HepG2 (cell line): ENCODE measurements around the gene UBAP1L. TPM values are rescaled to one million over a fixed set of nuclear protein-coding genes. Genes with fewer than 3 reads are reported as not detected.
A peak's percentile ranks its signal among the peaks of the same experiment; 100 is the strongest.

Experiments used
- ARID2 ChIP-seq: sonication (generic); formaldehyde crosslinking; IDR thresholded peaks from 2 replicates; pipeline ENCODE4 v1.8.1; 2022; ENCODE audit warnings: mild to moderate bottlenecking, missing genetic modification reagents, borderline replicate concordance
- ELF4 ChIP-seq: sonication (generic); formaldehyde crosslinking; IDR thresholded peaks from 2 replicates; pipeline ENCODE4 v1.5.0; 2020; ENCODE audit warnings: missing genetic modification reagents, mild to moderate bottlenecking, moderate library complexity, borderline replicate concordance
- LCORL ChIP-seq, 2 experiments: fragments of 450-650 bp in 1 of 2; sonication (generic) in 1 of 2; formaldehyde crosslinking in 1 of 2; IDR thresholded peaks; 2 replicates each; pipeline versions ENCODE4 v1.5.0 to v1.6.1; 2017 to 2020; ENCODE audit warnings: antibody characterized with exemption in 1 of 2, missing genetic modification reagents in 1 of 2
- MEIS2 ChIP-seq: sonication (generic); formaldehyde crosslinking; IDR thresholded peaks from 2 replicates; pipeline ENCODE4 v1.9.0; 2021; ENCODE audit warnings: mild to moderate bottlenecking, missing genetic modification reagents
- NFKBIZ ChIP-seq: IDR thresholded peaks from 2 replicates; pipeline ENCODE4 v1.6.1; 2018; ENCODE audit warnings: missing genetic modification reagents, missing compliant biosample characterization
- SIN3B ChIP-seq: fragments of 150-350 bp; IDR thresholded peaks from 2 replicates; pipeline ENCODE4 v1.6.1; 2014; ENCODE audit warnings: low read length
- TEAD2 ChIP-seq: sonication (generic); formaldehyde crosslinking; IDR thresholded peaks from 2 replicates; pipeline ENCODE4 v1.9.0; 2021; ENCODE audit warnings: missing genetic modification reagents
- ZNF124 ChIP-seq: sonication (generic); formaldehyde crosslinking; IDR thresholded peaks from 2 replicates; pipeline ENCODE4 v1.4.0; 2020; ENCODE audit warnings: missing genetic modification reagents
- ZNF251 ChIP-seq: sonication (generic); formaldehyde crosslinking; IDR thresholded peaks from 2 replicates; pipeline ENCODE4 v1.9.0; 2021; ENCODE audit warnings: mild to moderate bottlenecking, missing genetic modification reagents
- ZNF3 ChIP-seq: IDR thresholded peaks from 2 replicates; pipeline ENCODE4 v1.7.0; 2017; ENCODE audit warnings: inconsistent platforms
- ZNF614 ChIP-seq: IDR thresholded peaks from 2 replicates; pipeline ENCODE4 v1.6.1; 2018; ENCODE audit warnings: missing biosample characterization, missing genetic modification reagents, inconsistent platforms, borderline replicate concordance
- ZSCAN31 ChIP-seq: sonication (generic); formaldehyde crosslinking; IDR thresholded peaks from 2 replicates; pipeline ENCODE4 v1.5.0; 2020; ENCODE audit warnings: low read depth, mild to moderate bottlenecking, missing genetic modification reagents
- polyA plus RNA-seq, 8 experiments: library from polyadenylated mRNA; depleted of rRNA in 3 of 8; stranded (reverse) in 7 of 8; unstranded in 1 of 8; fragments of >200 nt; fragmentation: Illumina TruSeq in 4 of 8; extraction: Trizol in 4 of 8; gene quantifications; 2 replicates each; pipeline versions ENCODE4 v1.2.1 to v1.2.3, GENCODE V29; 2011 to 2016; ENCODE audit warnings: low read depth in 4 of 8, missing spikeins in 1 of 8, mixed read lengths in 1 of 8; ENCODE audit not compliant: insufficient read depth in 1 of 8
- total RNA-seq, 5 experiments: library from RNA; depleted of rRNA; stranded (reverse); fragments of >200 nt; fragmentation: Illumina TruSeq; extraction: Trizol; gene quantifications; 2 replicates each; pipeline ENCODE4 v1.2.3, GENCODE V29; 2016; ENCODE audit warnings: low read depth in 1 of 5
- TF ChIP-seq, protein P1 (sequence below): sonication (generic); formaldehyde crosslinking; IDR thresholded peaks from 2 replicates; pipeline ENCODE4 v1.4.0; 2020; ENCODE audit warnings: missing genetic modification reagents, borderline replicate concordance
- TF ChIP-seq, protein P2 (sequence below): sonication (generic); formaldehyde crosslinking; IDR thresholded peaks from 2 replicates; pipeline ENCODE4 v1.4.0; 2020; ENCODE audit warnings: missing genetic modification reagents
- TF ChIP-seq, protein P3 (sequence below): sonication (generic); formaldehyde crosslinking; IDR thresholded peaks from 2 replicates; pipeline ENCODE4 v1.4.0; 2020; ENCODE audit warnings: mild to moderate bottlenecking, low read depth, missing genetic modification reagents
- TF ChIP-seq, protein P4 (sequence below): sonication (generic); formaldehyde crosslinking; IDR thresholded peaks from 2 replicates; pipeline ENCODE4 v1.9.0; 2021; ENCODE audit warnings: missing genetic modification reagents, borderline replicate concordance
- TF ChIP-seq, protein P5 (sequence below): sonication (generic); formaldehyde crosslinking; conservative IDR thresholded peaks from 2 replicates; pipeline ENCODE4 v1.4.0; 2020; ENCODE audit warnings: missing genetic modification reagents
- TF ChIP-seq, protein P6 (sequence below): sonication (generic); formaldehyde crosslinking; conservative IDR thresholded peaks from 2 replicates; pipeline ENCODE4 v1.8.0; 2022; ENCODE audit warnings: low read depth, missing genetic modification reagents

The UBAP1L gene
- total and polyA plus RNA-seq, 2 of the 13 experiments (the other 11 are each of a cell fraction or from before 2014, with no cell fraction given): 0.86 to 1.4 TPM

DNA sequence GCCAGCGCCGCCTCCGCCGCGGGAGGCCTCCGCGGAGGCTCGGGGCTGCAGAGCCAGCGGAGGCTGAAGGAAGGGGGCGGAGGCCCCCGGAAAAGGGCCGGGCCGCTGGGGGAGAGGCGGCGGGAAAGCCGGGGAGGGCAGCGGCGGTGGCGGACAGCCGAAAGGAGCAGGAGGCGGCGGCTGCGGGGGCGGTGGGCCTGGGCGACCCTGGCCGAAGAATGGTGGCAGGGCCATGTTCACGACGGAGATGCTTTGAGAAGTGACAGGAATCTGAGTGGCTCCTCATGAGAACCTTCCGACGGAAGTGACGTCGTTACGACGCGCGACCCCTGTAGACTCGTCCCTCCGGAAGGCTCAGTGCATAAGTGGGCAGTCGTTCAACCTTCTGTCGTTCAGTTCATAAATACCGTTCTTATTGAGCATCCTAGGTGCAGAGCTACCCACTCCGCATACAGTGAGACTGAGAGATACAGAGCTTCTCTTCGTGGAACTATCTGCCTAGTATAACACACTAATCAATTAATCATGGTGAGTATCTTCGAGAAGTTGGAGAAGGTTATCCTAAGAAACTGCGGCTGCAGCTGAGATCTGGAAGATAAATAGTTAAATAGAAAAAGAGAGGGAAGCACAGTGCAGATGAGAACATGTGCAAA is 18.7 kb upstream of the UBAP1L start, which contains the start of gene PDCD7 (continued):
- TF ChIP-seq, protein P1, sequence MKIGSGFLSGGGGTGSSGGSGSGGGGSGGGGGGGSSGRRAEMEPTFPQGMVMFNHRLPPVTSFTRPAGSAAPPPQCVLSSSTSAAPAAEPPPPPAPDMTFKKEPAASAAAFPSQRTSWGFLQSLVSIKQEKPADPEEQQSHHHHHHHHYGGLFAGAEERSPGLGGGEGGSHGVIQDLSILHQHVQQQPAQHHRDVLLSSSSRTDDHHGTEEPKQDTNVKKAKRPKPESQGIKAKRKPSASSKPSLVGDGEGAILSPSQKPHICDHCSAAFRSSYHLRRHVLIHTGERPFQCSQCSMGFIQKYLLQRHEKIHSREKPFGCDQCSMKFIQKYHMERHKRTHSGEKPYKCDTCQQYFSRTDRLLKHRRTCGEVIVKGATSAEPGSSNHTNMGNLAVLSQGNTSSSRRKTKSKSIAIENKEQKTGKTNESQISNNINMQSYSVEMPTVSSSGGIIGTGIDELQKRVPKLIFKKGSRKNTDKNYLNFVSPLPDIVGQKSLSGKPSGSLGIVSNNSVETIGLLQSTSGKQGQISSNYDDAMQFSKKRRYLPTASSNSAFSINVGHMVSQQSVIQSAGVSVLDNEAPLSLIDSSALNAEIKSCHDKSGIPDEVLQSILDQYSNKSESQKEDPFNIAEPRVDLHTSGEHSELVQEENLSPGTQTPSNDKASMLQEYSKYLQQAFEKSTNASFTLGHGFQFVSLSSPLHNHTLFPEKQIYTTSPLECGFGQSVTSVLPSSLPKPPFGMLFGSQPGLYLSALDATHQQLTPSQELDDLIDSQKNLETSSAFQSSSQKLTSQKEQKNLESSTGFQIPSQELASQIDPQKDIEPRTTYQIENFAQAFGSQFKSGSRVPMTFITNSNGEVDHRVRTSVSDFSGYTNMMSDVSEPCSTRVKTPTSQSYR (CRISPR knock-in tag): peak; percentile 13; the same call in 1 of the 2 replicates
- TF ChIP-seq SIN3B (peak; percentile 57; the same call in 1 of the 2 replicates), ZSCAN31 (CRISPR knock-in tag) (0 out of 2 replicates have a peak, but pooled peaks have one; percentile 50), ZNF251 (CRISPR knock-in tag) (no peak), ZNF3 (CRISPR knock-in tag) (no peak), ELF4 (CRISPR knock-in tag) (no peak), ZNF614 (CRISPR knock-in tag) (peak; percentile 68), ZNF124 (CRISPR knock-in tag) (0 out of 2 replicates have a peak, but pooled peaks have one; percentile 35), ARID2 (CRISPR knock-in tag) (0 out of 2 replicates have a peak, but pooled peaks have one; percentile 8), NFKBIZ (CRISPR knock-in tag) (peak; percentile 69; the same call in 1 of the 2 replicates), MEIS2 (CRISPR knock-in tag) (peak; percentile 81), TEAD2 (CRISPR knock-in tag) (no peak), LCORL (IDR thresholded peaks at IDR 0.05) (no peak), LCORL (CRISPR knock-in tag; IDR thresholded peaks at IDR 0.05) (0 out of 2 replicates have a peak, but pooled peaks have one; percentile 36)
- TF ChIP-seq, protein P2, sequence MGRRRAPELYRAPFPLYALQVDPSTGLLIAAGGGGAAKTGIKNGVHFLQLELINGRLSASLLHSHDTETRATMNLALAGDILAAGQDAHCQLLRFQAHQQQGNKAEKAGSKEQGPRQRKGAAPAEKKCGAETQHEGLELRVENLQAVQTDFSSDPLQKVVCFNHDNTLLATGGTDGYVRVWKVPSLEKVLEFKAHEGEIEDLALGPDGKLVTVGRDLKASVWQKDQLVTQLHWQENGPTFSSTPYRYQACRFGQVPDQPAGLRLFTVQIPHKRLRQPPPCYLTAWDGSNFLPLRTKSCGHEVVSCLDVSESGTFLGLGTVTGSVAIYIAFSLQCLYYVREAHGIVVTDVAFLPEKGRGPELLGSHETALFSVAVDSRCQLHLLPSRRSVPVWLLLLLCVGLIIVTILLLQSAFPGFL: no peak
- TF ChIP-seq, protein P3, sequence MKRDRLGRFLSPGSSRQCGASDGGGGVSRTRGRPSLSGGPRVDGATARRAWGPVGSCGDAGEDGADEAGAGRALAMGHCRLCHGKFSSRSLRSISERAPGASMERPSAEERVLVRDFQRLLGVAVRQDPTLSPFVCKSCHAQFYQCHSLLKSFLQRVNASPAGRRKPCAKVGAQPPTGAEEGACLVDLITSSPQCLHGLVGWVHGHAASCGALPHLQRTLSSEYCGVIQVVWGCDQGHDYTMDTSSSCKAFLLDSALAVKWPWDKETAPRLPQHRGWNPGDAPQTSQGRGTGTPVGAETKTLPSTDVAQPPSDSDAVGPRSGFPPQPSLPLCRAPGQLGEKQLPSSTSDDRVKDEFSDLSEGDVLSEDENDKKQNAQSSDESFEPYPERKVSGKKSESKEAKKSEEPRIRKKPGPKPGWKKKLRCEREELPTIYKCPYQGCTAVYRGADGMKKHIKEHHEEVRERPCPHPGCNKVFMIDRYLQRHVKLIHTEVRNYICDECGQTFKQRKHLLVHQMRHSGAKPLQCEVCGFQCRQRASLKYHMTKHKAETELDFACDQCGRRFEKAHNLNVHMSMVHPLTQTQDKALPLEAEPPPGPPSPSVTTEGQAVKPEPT (CRISPR knock-in tag): no peak
- TF ChIP-seq, protein P4, sequence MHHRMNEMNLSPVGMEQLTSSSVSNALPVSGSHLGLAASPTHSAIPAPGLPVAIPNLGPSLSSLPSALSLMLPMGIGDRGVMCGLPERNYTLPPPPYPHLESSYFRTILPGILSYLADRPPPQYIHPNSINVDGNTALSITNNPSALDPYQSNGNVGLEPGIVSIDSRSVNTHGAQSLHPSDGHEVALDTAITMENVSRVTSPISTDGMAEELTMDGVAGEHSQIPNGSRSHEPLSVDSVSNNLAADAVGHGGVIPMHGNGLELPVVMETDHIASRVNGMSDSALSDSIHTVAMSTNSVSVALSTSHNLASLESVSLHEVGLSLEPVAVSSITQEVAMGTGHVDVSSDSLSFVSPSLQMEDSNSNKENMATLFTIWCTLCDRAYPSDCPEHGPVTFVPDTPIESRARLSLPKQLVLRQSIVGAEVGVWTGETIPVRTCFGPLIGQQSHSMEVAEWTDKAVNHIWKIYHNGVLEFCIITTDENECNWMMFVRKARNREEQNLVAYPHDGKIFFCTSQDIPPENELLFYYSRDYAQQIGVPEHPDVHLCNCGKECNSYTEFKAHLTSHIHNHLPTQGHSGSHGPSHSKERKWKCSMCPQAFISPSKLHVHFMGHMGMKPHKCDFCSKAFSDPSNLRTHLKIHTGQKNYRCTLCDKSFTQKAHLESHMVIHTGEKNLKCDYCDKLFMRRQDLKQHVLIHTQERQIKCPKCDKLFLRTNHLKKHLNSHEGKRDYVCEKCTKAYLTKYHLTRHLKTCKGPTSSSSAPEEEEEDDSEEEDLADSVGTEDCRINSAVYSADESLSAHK (CRISPR knock-in tag): no peak
- TF ChIP-seq, protein P5, sequence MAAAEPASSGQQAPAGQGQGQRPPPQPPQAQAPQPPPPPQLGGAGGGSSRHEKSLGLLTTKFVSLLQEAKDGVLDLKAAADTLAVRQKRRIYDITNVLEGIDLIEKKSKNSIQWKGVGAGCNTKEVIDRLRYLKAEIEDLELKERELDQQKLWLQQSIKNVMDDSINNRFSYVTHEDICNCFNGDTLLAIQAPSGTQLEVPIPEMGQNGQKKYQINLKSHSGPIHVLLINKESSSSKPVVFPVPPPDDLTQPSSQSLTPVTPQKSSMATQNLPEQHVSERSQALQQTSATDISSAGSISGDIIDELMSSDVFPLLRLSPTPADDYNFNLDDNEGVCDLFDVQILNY (CRISPR knock-in tag): no peak
- TF ChIP-seq, protein P6, sequence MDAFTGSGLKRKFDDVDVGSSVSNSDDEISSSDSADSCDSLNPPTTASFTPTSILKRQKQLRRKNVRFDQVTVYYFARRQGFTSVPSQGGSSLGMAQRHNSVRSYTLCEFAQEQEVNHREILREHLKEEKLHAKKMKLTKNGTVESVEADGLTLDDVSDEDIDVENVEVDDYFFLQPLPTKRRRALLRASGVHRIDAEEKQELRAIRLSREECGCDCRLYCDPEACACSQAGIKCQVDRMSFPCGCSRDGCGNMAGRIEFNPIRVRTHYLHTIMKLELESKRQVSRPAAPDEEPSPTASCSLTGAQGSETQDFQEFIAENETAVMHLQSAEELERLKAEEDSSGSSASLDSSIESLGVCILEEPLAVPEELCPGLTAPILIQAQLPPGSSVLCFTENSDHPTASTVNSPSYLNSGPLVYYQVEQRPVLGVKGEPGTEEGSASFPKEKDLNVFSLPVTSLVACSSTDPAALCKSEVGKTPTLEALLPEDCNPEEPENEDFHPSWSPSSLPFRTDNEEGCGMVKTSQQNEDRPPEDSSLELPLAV (CRISPR knock-in tag): no peak
